HEK293 (cell line): ENCODE data around the gene SEMA4B.

ENCODE experiments used
- BCL11A ChIP-seq: fragments of 450-650 bp; formaldehyde crosslinking; IDR thresholded peaks from 2 replicates; pipeline ENCODE4 v1.5.1; 2016; ENCODE audit warnings: low read depth, missing biosample characterization, missing genetic modification characterization
- TF ChIP-seq, protein P1 (sequence below): fragments of 450-650 bp; formaldehyde crosslinking; IDR thresholded peaks from 2 replicates; pipeline ENCODE4 v1.5.1; 2016; ENCODE audit warnings: missing biosample characterization, missing genetic modification characterization

DNA sequence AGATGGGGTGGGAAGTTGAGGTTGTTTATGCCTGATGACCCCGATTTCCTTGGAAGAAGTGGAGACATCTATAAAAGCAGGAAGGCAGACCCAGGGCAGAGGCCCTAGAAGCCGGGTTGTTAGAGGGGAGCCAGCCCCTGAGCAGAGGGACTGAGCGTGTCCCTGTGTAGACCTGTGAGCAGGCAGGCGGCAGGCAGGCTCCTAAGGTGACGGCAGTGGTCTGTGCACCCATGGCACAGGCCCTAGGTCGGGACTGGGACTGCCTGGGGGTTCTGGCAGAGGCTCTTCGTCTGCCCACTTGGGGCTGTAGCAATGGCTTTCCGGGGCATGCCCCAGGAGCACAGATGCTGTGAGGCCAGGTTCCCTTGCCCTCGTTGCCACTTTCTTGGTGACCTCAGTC, 9.9 kb downstream of the SEMA4B start:
- no peak for TF ChIP-seq BCL11A (tag by site-specific recombination)
- TF ChIP-seq, protein P1, sequence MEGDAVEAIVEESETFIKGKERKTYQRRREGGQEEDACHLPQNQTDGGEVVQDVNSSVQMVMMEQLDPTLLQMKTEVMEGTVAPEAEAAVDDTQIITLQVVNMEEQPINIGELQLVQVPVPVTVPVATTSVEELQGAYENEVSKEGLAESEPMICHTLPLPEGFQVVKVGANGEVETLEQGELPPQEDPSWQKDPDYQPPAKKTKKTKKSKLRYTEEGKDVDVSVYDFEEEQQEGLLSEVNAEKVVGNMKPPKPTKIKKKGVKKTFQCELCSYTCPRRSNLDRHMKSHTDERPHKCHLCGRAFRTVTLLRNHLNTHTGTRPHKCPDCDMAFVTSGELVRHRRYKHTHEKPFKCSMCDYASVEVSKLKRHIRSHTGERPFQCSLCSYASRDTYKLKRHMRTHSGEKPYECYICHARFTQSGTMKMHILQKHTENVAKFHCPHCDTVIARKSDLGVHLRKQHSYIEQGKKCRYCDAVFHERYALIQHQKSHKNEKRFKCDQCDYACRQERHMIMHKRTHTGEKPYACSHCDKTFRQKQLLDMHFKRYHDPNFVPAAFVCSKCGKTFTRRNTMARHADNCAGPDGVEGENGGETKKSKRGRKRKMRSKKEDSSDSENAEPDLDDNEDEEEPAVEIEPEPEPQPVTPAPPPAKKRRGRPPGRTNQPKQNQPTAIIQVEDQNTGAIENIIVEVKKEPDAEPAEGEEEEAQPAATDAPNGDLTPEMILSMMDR (tag by site-specific recombination): no peak
